MM.1S (cell line): ENCODE results near the gene ATP5F1E.
"Not testable (repeated sequence)": the region's sequence is repeated elsewhere in the genome, so short reads cannot be mapped to it uniquely, and the experiment has no call there.

Experiments
- DNase-seq: peaks from one replicate; pipeline ENCODE4 v3.0.0-alpha.2; 2015
- H2AFZ ChIP-seq: fragments of 300-600 bp; sonication (generic); 2 replicates; pipeline ENCODE4 v1.6.0; 2016; ENCODE audit warnings: antibody characterized with exemption, low read length
- H3F3A ChIP-seq: fragments of 300-600 bp; sonication (generic); 2 replicates; pipeline ENCODE4 v1.6.1; 2016; ENCODE audit warnings: mild to moderate bottlenecking, antibody characterized with exemption, low read length, moderate library complexity, mixed read lengths; ENCODE audit not compliant: insufficient read depth
- H3K27ac ChIP-seq: fragments of 300-600 bp; sonication (generic); 2 replicates; pipeline ENCODE4 v1.5.1; 2016; ENCODE audit warnings: mild to moderate bottlenecking, low read length
- H3K27me3 ChIP-seq: fragments of 300-600 bp; sonication (generic); replicated peaks from 2 replicates; pipeline ENCODE4 v1.6.0; 2016; ENCODE audit warnings: low read length; ENCODE audit not compliant: insufficient read depth
- H3K36me3 ChIP-seq: fragments of 300-600 bp; sonication (generic); replicated peaks from 2 replicates; pipeline ENCODE4 v1.6.1; 2016; ENCODE audit warnings: mild to moderate bottlenecking, low read length, mixed read lengths; ENCODE audit not compliant: insufficient read depth
- H3K4me1 ChIP-seq: fragments of 300-600 bp; sonication (generic); 2 replicates; pipeline ENCODE4 v1.6.1; 2016; ENCODE audit warnings: low read length, mixed read lengths
- H3K4me2 ChIP-seq: fragments of 300-600 bp; sonication (generic); 2 replicates; pipeline ENCODE4 v1.6.0; 2016; ENCODE audit warnings: low read depth, low read length
- H3K4me3 ChIP-seq: fragments of 300-600 bp; sonication (generic); 2 replicates; pipeline ENCODE4 v1.5.1; 2016; ENCODE audit warnings: low read length, mixed read lengths
- H3K79me2 ChIP-seq: fragments of 300-600 bp; sonication (generic); 2 replicates; pipeline ENCODE4 v1.6.1; 2016; ENCODE audit warnings: mixed run types, low read length, mixed read lengths
- H3K9ac ChIP-seq: fragments of 300-600 bp; sonication (generic); 2 replicates; pipeline ENCODE4 v1.6.1; 2016; ENCODE audit warnings: low read length, mixed read lengths
- H3K9me2 ChIP-seq: fragments of 300-600 bp; sonication (generic); replicated peaks from 2 replicates; pipeline ENCODE4 v1.6.1; 2016; ENCODE audit warnings: mild to moderate bottlenecking, low read length, mixed read lengths; ENCODE audit not compliant: insufficient read depth
- H3K9me3 ChIP-seq: fragments of 300-600 bp; sonication (generic); replicated peaks from 2 replicates; pipeline ENCODE4 v1.6.1; 2016; ENCODE audit warnings: mild to moderate bottlenecking, low read length, mixed read lengths; ENCODE audit not compliant: insufficient read depth
- H4K20me1 ChIP-seq: fragments of 300-600 bp; sonication (generic); 2 replicates; pipeline ENCODE4 v1.6.1; 2016; ENCODE audit warnings: mild to moderate bottlenecking, low read length, moderate library complexity, mixed read lengths; ENCODE audit not compliant: insufficient read depth
- EZH2 ChIP-seq: fragments of 300-600 bp; sonication (generic); optimal IDR thresholded peaks from 2 replicates; pipeline ENCODE3; 2017; ENCODE audit warnings: low read depth, mild to moderate bottlenecking, antibody characterized with exemption, low read length, mixed read lengths
- EZH2phosphoT487 ChIP-seq: fragments of 300-600 bp; sonication (generic); IDR thresholded peaks from 2 replicates; pipeline ENCODE4 v1.6.1; 2018; ENCODE audit warnings: antibody characterized with exemption, low read length
- TF ChIP-seq, protein P1 (sequence below): fragments of 300-600 bp; sonication (generic); IDR thresholded peaks from 2 replicates; pipeline ENCODE4 v1.5.1; 2016; ENCODE audit warnings: antibody characterized with exemption, low read length, mixed read lengths

The ATP5F1E gene

DNA sequence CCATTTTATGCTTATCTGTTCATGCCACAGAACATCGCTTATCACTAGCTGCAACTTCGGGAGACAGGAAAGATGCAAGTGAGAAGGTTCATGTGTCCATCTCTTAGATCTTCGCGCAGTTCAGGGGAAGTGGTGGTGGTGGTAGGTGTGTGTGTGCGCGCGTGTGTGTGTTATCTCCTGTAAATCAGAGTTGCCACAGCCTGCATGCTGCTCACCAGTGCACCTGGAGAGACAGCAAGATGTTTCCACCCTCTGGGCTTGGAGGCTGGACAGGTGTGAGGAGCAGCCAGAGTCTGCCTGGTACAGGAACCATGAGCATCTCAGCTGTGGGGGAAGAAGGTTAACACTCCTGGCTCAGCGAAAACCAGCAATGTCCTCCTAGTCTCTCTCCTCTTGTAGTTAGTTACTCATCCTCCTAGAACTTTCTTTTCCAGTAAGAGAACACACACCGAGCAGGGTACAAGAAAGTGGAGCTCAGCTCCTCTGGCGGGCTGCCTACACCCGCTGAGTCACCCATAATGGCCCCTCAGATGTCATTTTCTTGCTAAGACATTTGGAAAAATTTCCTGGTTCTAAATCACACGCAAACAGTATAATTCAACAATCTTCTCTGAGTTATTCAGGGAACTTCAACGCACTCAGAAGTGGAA, 18.1 kb downstream of the ATP5F1E start:
- no peaks in the 10 kb centered on the region for H3K27me3 ChIP-seq

DNA sequence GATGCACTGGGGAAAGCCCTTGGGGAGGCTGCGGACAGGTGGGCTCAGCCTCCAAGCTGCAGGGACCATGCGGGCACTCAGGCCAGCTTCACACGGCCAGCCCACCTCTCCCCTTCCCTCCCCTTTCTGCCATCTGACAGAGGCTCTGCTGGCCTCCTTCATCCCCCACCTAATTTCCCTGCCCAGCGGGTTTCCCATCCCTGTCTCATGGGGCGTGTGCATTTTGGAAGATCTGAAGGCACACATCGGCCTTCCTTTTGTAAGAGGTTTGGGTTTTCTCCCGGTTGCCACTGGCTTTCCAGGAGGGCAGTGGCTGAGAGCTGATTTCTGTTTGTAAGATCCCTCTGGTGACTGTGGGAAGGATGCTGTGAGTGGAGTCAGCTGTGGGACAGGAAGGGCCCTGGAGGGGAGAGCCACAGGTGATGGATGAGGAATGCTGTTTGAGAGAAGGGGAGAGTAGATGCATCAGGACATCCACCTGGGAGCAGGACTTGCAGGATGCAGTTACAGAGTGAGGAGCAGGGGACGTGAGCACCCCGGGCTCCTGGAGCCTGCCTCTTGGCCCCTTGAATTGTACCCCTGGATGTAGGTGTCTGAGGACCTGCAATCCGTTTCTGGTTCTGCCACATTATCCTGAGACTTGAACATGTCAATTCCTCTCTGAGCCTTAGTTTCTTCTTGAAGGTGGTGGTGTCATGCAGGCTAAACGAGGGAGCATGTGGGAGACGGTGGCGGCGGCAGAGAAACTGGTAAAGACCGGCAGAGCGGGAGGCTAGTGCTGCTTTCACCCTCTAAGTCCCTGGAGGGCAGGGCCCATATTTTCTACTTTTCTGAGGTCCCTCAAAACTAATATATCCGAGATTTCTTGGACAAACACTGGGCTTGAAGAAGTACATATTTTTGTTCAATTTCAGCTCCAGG, 18.8 kb downstream of the ATP5F1E start:
- no peak for TF ChIP-seq EZH2
- TF ChIP-seq, protein P1, sequence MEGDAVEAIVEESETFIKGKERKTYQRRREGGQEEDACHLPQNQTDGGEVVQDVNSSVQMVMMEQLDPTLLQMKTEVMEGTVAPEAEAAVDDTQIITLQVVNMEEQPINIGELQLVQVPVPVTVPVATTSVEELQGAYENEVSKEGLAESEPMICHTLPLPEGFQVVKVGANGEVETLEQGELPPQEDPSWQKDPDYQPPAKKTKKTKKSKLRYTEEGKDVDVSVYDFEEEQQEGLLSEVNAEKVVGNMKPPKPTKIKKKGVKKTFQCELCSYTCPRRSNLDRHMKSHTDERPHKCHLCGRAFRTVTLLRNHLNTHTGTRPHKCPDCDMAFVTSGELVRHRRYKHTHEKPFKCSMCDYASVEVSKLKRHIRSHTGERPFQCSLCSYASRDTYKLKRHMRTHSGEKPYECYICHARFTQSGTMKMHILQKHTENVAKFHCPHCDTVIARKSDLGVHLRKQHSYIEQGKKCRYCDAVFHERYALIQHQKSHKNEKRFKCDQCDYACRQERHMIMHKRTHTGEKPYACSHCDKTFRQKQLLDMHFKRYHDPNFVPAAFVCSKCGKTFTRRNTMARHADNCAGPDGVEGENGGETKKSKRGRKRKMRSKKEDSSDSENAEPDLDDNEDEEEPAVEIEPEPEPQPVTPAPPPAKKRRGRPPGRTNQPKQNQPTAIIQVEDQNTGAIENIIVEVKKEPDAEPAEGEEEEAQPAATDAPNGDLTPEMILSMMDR = no peak
- TF ChIP-seq EZH2phosphoT487 = no peak
- Histone ChIP-seq H3K9me3 (no peaks in the 10 kb centered on the region), H3K4me1 (peaks cover 12% of the 10 kb centered on the region), H3K27ac (no peak overlapping the region), H3K9me2 (no peaks in the 10 kb centered on the region), H3F3A (no peaks in the 10 kb centered on the region; the same call in 1 of the 2 replicates), H3K4me3 (no peak overlapping the region), H3K4me2 (no peak overlapping the region), H3K36me3 (no peaks in the 10 kb centered on the region), H4K20me1 (no peaks in the 10 kb centered on the region), H3K79me2 (no peaks in the 10 kb centered on the region), H3K27me3 (no peaks in the 10 kb centered on the region), H3K9ac (no peak overlapping the region), H2AFZ (no peak overlapping the region)
- no peak for DNase-seq

More for the DNA sequence above, 18.1 kb downstream of the ATP5F1E start:
- H2AFZ ChIP-seq = no peak overlapping the region
- H3K4me2 ChIP-seq = no peak overlapping the region
- no peaks in the 10 kb centered on the region for H4K20me1 ChIP-seq
- no peak for TF ChIP-seq EZH2
- TF ChIP-seq EZH2phosphoT487 = no peak
- TF ChIP-seq, protein P1 = no peak
- peaks cover 12% of the 10 kb centered on the region for H3K4me1 ChIP-seq
- no peaks in the 10 kb centered on the region for H3K9me3 ChIP-seq
- no peaks in the 10 kb centered on the region for H3K9me2 ChIP-seq
- H3K79me2 ChIP-seq = no peaks in the 10 kb centered on the region
- no peaks in the 10 kb centered on the region; the same call in 1 of the 2 replicates for H3F3A ChIP-seq
- no peak for DNase-seq
- no peak overlapping the region for H3K4me3 ChIP-seq
- no peak overlapping the region for H3K27ac ChIP-seq
- H3K36me3 ChIP-seq = no peaks in the 10 kb centered on the region
- H3K9ac ChIP-seq = no peak overlapping the region

DNA sequence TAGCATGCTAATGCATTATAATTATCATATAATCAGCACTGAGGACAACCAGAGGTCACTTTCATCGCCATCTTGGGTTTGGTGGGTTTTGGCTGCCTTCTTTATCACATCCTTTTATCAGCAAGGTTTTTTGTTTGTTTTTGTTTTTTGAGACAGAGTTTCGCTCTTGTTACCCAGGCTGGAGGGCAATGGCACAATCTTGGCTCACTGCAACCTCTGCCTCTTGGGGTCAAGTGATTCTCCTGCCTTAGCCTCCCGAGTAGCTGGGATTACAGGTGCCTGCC, 20.3 kb downstream of the ATP5F1E start:
- not testable (repeated sequence) for H3K9ac ChIP-seq, H3K9me3 ChIP-seq, H3K4me3 ChIP-seq, H3K27ac ChIP-seq, H3K4me2 ChIP-seq, H3K27me3 ChIP-seq, DNase-seq, H3F3A ChIP-seq, H3K9me2 ChIP-seq, H3K79me2 ChIP-seq, H2AFZ ChIP-seq, H4K20me1 ChIP-seq, H3K36me3 ChIP-seq
- H3K4me1 ChIP-seq = peaks cover 11% of the 10 kb centered on the region
